Right renal pelvis (tissue), 4 donors: Measurements from ENCODE around the gene PLCB3. TPM values are rescaled to one million over a fixed set of nuclear protein-coding genes. Genes with fewer than 3 reads are reported as not detected.
A peak's percentile ranks its signal among the peaks of the same experiment; 100 is the strongest.

Experiments
- DNase-seq, 4 donors: peaks; one replicate each; pipeline ENCODE4 v3.0.0-alpha.2; 2013; ENCODE audit warnings: low read depth in 4 of 4, low spot score in 3 of 4, missing footprints in 1 of 4
- polyA plus RNA-seq, 4 donors: library from polyadenylated mRNA; unstranded; fragments of 120-200 nt; gene quantifications; one replicate each; pipeline ENCODE4 v1.2.1, GENCODE V29; 2013; ENCODE audit not compliant: insufficient read length in 4 of 4

The PLCB3 gene
- polyA plus RNA-seq, 4 donors: 12.2 to 15.1 (median 13.8) TPM

- DNase-seq: peak in 3 of 4 donors; percentile 74 to 87 (median 77)
These were observed 33.9 kb downstream of the PLCB3 start, which contains the start of gene GPR137 for GRCh38 chr11:64284962-64285884. GPR137 (plus strand) TSS chr11:64285848; CDS start chr11:64286525, 677 bp downstream.

GRCh38 chr11:64285885-64286800, 34.8 kb downstream of the PLCB3 start:
- DNase-seq: no peak

GRCh38 chr11:64286801-64287159, 35.5 kb downstream of the PLCB3 start:
- DNase-seq: no peak

GRCh38 chr11:64287676-64288352, 36.5 kb downstream of the PLCB3 start:
- no peak for DNase-seq

GRCh38 chr11:64288353-64288750, 37.0 kb downstream of the PLCB3 start:
- no peak for DNase-seq

- no peak for DNase-seq
These were observed 37.8 kb downstream of the PLCB3 start for GRCh38 chr11:64289002-64289564.

GRCh38 chr11:64290352-64291261, 39.3 kb downstream of the PLCB3 start:
- no peak for DNase-seq

- no peak for DNase-seq
These were observed 40.0 kb downstream of the PLCB3 start, which contains the start of gene KCNK4 for GRCh38 chr11:64291262-64291751. KCNK4 (plus strand) TSS chr11:64291302; CDS start chr11:64293019, 1,717 bp downstream.

GRCh38 chr11:64291752-64292459, 40.6 kb downstream of the PLCB3 start:
- no peak for DNase-seq

GRCh38 chr11:64292460-64293254, 41.3 kb downstream of the PLCB3 start:
- no peak for DNase-seq

- no peak for DNase-seq
These were observed 43.4 kb downstream of the PLCB3 start for GRCh38 chr11:64294774-64295173.

GRCh38 chr11:64295760-64296159, 44.4 kb downstream of the PLCB3 start:
- no peak for DNase-seq

GRCh38 chr11:64296236-64296635, 44.9 kb downstream of the PLCB3 start:
- DNase-seq: no peak

GRCh38 chr11:64296830-64297698, 45.7 kb downstream of the PLCB3 start:
- DNase-seq: no peak

GRCh38 chr11:64297699-64298358, 46.5 kb downstream of the PLCB3 start:
- no peak for DNase-seq
